GM21447 (cell line): ENCODE results near the gene C9.
A peak's percentile ranks its signal among the peaks of the same experiment; 100 is the strongest.
"Not testable (repeated sequence)": the region's sequence is repeated elsewhere in the genome, so short reads cannot be mapped to it uniquely, and the experiment has no call there.

Experiments
- ATAC-seq: cut with Tn5 transposase; IDR thresholded peaks from one replicate; pipeline ENCODE4 v1.9.1; 2021; ENCODE audit not compliant: unreplicated experiment

Gene C9

DNA sequence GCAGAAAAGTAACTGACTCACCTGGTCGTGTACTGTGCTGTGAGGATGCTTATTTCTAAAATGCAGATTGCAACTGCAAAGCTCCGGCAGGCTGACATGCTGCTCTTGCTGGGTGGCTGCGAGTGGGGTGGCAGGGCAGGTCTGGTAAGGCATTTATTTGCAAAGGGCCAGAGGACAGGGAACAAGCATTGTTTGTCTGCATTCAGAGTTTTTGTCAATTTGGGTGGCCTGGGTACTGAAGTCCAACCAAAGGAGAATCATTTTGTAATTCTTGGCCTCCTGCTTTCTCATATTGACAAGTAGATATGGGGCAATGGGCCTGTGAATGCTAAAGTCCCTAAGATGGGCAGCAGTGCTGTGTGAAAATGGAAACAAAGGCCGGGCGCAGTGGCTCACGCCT lies at the start of gene C9:
Gene C9, minus strand, starts transcription at position 129 of the 400 bp plus-strand sequence. Its CDS starts 31 bp downstream, at position 98.
- ATAC-seq: no peak

- ATAC-seq: no peak
Observed at GRCh38 chr5:39413771-39414170, 49.5 kb upstream of the C9 start.

GRCh38 chr5:39412721-39413394 lies 48.6 kb upstream of the C9 start:
- no peak for ATAC-seq

DNA sequence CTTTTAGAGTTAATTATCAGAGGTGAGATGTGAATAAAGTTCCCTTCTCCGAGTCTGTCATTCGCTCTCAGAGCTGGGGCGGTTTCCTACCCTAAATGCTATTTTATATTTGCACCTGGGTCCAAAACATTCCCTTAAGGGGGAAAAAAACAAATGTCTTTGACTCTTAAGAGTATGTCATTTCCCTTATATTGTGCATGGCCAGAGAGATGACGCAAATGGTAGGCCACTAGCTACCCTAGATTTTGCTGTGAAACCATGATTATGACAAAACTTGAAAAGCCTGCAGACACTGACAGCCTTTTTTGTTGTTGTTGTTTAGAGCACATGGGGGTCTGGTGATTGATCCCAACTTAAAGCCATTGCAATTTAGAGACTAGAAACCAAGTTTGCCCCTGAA lies 47.7 kb upstream of the C9 start:
- ATAC-seq: no peak

GRCh38 chr5:39411061-39411460 lies 46.8 kb upstream of the C9 start:
- no peak for ATAC-seq

DNA sequence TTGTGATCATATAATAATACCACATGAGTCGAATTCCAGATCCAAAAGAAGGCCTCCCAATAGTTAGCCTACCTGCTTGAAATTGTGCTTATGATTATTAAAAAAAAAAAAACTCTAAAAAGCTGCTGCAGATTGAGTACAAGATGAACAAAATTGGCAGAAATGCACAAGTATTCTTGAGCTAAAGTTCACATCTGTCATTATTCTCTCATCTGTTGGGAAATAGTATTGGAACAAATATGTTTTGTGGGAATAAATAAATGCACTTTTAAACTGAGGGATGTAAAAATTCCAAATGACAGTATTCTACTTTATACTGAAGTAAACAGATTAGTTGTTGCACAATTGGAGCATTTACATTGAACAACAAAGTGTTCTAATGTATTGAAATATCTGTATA lies 44.7 kb upstream of the C9 start:
- no peak for ATAC-seq

DNA sequence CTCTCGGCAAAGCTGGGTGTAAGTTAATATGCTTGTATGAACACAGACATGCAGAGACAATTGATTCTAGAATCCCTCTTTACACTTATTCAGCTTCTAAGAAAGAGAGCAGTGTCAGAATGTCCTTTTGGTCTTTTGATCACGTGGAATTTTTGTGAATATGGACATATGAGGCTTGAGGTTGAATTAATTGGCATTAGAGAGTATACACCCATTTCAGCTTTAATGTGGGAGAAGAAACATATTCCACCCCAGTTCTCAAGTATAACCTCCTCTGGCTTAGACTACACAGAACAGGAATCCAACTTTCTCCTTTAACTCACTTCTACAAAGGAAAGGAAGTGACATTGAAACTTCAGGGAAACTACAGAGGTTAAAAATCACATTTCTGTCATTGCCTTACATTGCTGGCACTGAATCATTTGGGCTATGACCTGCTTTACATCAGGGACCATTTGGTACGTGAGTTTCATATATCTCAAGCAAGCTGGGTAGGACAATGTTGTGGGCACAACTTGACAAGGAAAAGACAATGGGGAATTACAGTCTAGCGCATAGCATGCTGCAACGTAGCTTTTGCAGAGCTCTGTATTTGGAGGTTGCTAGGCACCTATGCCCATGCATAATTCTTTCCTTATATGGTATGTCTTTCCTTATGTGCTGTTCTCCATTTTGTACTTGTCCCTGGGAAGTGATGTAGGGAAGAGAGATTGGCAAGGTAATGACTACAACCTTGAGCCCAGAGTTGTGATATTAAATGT lies 41.0 kb upstream of the C9 start:
- ATAC-seq: no peak

DNA sequence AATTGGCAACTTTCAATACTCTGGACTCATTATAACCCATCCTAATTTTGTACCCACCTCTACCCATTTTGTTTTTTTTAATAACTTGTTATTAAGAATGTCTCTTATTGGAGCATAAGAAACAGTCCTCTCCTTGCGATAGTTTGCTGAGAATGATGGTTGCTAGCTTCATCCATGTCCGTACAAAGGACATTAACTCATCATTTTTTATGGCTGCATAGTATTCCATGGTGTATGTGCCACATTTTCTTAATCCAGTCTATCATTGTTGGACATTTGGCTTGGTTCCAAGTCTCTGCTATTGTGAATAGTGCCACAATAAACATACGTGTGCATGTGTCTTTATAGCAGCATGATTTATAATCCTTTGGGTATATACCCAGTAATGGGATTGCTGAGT lies 39.5 kb upstream of the C9 start:
- ATAC-seq: not testable (repeated sequence)

DNA sequence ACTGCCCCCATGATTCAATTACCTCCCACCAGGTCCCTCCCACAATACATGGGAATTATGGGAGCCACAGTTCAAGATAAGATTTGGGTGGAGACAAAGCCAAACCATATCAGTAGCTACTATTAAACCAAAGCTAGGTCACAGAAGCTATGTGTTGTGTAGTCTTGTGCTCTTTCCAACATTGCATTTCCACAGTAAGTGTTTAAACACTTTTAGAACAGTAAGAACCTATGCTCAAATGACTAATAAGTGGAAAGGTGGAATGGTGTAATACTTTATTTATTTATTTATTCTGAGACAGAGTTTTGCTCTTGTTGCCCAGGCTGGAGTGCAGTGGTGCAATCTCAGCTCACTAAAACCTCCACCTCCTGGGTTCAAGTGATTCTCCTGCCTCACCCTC lies 37.8 kb upstream of the C9 start:
- not testable (repeated sequence) for ATAC-seq

- no peak for ATAC-seq
Observed at GRCh38 chr5:39400713-39401578, 36.7 kb upstream of the C9 start.

GRCh38 chr5:39399135-39400036 lies 35.1 kb upstream of the C9 start:
- ATAC-seq: no peak

DNA sequence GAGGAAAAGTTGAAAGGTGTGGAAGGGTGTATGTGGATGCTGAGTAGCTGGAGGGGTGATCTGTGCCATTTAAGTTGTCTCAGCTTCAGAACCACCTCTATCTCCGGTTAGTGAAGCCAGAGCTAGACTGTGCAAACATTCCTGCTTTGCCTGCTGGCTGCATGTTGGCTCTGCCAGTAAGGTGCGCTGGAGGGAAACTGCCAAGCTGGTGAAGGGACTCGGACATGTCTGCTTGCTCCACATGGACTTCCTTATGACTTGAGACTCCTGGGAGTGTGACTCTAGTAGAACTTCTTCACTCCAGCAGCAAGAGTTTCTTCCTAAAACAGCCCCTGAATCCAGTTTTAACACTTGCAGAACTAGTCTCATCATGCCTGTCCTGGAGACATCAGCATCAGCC lies 32.5 kb upstream of the C9 start:
- ATAC-seq: no peak

- ATAC-seq: no peak
Observed at GRCh38 chr5:39395521-39395920, 31.2 kb upstream of the C9 start.

GRCh38 chr5:39394946-39395345 lies 30.7 kb upstream of the C9 start:
- no peak for ATAC-seq

- ATAC-seq: no peak
Observed at GRCh38 chr5:39390945-39391344, 26.6 kb upstream of the C9 start.

DNA sequence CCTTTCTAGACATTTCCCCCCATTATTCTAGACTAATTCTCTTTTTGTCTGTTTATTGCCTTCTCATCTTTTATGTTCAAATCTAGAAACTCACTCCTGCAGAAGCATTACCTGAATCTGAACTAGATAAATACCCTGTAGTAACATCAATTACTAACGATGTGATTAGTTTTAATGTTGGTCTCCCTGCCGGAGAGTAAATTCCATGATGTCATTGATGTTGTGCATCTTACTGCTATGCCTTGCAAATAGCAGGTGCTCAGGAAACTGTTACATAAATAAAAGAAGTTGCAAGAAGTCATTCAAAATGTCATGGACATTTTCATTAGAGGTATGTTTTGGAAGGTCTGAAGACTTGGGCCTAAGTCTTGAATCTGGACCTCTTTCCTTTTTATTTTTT lies 23.0 kb upstream of the C9 start:
- no peak for ATAC-seq

DNA sequence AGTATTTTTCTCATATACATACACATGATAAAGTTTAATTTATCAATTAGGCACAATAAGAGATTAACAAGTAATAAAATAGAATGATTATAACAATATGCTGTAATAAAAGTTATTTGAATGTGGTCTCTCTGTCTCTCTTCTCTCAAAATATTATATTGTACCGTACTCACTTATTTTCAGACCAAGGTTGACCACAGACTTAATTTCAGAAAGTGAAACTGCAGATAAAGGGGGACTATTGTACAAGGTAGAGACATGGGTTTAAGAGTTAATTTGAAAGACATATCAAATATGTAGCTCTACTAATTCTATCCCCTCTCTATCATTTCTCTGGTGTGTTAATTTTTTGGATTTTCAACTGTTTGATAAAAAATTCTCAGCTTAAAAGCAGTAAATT lies 20.0 kb upstream of the C9 start:
- no peak for ATAC-seq

GRCh38 chr5:39381376-39381775 lies 17.1 kb upstream of the C9 start:
- ATAC-seq: no peak

- ATAC-seq: no peak
Observed at GRCh38 chr5:39379693-39380092, 15.4 kb upstream of the C9 start.

- ATAC-seq: no peak
Observed at GRCh38 chr5:39377613-39378012, 13.3 kb upstream of the C9 start.

GRCh38 chr5:39376293-39376714 lies 12.0 kb upstream of the C9 start:
- peak; percentile 77 for ATAC-seq
